ENCODE data around the gene LDHA.

LDHA gene

DNA sequence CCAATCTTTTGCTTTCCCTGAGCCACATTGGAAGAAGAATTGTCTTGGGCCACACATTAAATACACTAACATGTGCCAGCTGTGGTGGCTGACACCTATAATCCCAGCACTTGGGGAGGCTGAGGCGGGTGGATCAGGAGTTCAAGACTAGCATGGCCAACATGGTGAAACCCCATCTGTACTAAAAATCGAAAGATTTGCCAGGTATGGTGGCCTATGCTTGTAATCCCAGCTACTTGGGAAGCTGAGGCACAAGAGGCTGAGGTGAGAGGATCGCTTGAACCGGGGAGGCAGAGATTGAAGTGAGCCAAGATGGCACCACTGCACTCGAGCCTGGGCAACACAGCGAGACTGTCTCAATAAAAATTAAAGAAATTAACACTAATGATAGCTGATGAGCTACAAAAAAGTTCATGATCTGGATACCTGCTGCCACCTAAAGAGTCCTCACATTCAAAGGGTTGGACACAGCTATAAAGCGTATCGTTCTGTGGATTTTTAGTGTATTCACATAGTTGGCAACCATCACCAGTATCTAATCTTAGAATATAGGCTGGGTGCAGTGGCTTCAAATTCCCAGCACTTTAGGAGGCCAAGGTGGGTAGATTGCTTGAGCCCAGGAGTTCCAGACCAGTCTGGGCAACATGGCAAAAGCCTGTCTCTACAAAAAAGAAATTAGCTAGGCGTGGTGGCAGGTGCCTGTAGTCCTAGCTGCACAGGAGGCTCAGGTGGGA is 14.4 kb downstream of the LDHA start:
- DNase-seq: no peak
- no peak overlapping the region for H3K4me3 Mint-ChIP-seq
- CTCF ChIA-PET: no interaction called here
- H3K27ac Mint-ChIP-seq: peak overlapping the region; percentile 52
- peaks cover 12% of the 10 kb centered on the region for H3K27me3 Mint-ChIP-seq
- peaks cover 33% of the 10 kb centered on the region for H3K36me3 Mint-ChIP-seq
- peaks cover 22% of the 10 kb centered on the region for H3K4me1 Mint-ChIP-seq
- no peaks in the 10 kb centered on the region for H3K9me3 Mint-ChIP-seq

DNA sequence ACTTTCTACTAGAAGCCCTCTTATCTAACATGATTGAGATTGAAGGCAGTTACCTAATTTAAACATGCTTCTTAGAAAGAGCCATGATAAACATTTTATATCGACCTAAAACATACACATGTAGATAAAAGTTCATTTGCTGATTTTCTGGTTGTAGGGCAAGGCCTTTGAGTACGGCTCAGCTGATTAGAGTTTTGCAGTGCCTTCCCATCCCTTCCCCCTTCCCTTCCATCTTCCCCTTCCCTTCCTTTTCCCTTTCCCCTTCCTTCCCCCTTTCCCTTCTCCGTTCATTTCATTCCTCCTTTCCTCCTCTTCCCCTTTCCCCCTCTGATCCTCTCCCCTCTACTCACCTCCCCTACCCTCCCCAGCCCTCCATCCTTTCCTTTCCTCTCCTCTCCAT is 22.1 kb downstream of the LDHA start:
- no peak overlapping the region for H3K27ac Mint-ChIP-seq
- CTCF ChIA-PET: interaction anchor here (0.9 kb wide), 1 partner anchor 173 kb away, joined by 3 read pairs; no protein-coding TSS in a partner anchor

DNA sequence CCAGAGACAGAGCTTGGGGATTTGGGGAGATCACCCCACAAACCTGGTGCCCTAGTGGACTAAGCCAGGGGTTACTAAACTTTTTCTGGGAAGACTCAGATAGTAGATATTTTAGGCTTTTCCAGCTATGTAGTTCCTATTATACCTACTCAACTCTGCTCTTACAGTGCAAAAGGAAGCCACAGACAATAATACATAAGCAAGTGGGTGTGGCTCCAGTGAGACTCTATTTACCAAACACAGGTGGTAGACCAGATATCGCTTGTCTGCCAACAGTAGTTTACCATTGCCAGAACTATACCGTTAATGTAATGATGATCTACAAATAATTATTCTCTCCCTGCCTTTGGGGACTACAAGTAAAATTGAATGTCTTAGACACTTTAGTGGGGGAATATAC is 24.7 kb downstream of the LDHA start:
- Mint-ChIP-seq H3K4me1 (peaks cover 5% of the 10 kb centered on the region), H3K4me3 (no peak overlapping the region), H3K9me3 (no peaks in the 10 kb centered on the region), H3K27me3 (no peaks in the 10 kb centered on the region), H3K27ac (no peak overlapping the region), H3K36me3 (no peaks in the 10 kb centered on the region)
- no peak for DNase-seq
- CTCF ChIA-PET: interaction anchor here (0.6 kb wide), 1 partner anchor 15 kb away, joined by 3 read pairs; no protein-coding TSS in a partner anchor

More for the DNA sequence above, 22.1 kb downstream of the LDHA start:
- Mint-ChIP-seq H3K27me3 (peaks cover 12% of the 10 kb centered on the region), H3K36me3 (no peaks in the 10 kb centered on the region), H3K4me3 (no peak overlapping the region), H3K4me1 (peaks cover 14% of the 10 kb centered on the region), H3K9me3 (no peaks in the 10 kb centered on the region)
- no peak for DNase-seq

DNA sequence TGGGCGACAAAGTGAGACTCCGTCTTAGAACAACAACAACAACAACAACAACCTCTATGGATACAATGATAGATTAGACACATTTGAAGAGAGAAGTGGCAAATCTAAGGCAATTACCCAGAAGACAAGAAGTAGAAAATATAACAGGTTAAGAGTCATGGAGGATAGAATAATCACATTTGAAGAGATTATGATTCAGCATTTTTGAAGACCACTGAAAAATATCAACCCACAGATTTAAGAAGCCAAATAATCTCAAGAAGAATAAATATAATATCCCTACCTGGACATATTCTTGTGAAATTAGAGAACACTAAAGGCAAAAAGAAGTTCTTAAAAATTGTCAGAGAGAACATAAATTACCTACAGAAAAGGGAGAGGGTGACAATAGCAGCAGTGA is 25.7 kb downstream of the LDHA start:
- Mint-ChIP-seq H3K27me3 (no peaks in the 10 kb centered on the region), H3K36me3 (no peaks in the 10 kb centered on the region), H3K4me1 (peaks cover 5% of the 10 kb centered on the region), H3K4me3 (no peak overlapping the region), H3K27ac (no peak overlapping the region), H3K9me3 (no peaks in the 10 kb centered on the region)
- CTCF ChIA-PET: no interaction called here
- DNase-seq: no peak

DNA sequence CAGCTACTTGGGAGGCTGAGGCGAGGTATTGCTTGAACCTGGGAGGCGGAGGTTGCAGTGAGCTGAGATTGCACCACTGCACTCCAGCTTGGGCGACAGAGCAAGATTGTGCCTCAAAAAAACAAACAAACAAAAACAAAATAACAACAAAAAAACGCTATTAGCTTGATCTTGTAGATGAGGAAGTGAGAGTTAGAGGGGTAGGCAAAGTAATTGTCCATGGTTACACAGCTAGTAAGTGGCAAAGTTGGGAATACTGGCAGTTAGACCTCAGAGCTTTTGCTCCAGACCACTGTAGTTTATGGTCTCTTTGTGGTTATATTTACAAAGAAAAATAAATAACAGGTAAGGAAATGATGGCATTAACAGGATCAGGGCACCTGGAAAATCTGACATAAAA is 32.9 kb downstream of the LDHA start:
- Mint-ChIP-seq H3K9me3 (peaks cover 6% of the 10 kb centered on the region), H3K4me1 (peaks cover 10% of the 10 kb centered on the region), H3K4me3 (no peak overlapping the region), H3K27ac (no peak overlapping the region), H3K36me3 (peaks cover 4% of the 10 kb centered on the region), H3K27me3 (no peaks in the 10 kb centered on the region)
- DNase-seq: no peak
- CTCF ChIA-PET: no interaction called here

DNA sequence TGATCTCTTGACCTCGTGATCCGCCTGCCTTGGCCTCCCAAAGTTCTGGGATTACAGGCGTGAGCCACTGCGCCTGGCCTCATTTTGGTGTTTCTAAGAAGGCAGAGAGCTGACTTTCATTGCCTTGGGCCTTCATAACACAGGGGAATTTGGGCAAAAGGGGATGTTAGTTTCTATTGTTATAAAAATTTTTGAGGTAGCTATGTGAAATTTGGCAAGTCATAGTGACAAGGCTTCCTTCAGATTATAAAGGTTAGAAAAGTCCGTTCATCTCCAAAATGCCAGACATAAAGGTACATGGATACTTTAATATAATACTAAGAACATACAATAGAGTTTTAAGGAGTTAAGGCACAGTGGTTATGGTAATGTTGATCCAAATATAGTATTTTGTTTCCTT is 35.0 kb downstream of the LDHA start:
- DNase-seq: no peak
- Mint-ChIP-seq H3K4me1 (peaks cover 15% of the 10 kb centered on the region), H3K27me3 (no peaks in the 10 kb centered on the region), H3K4me3 (no peak overlapping the region), H3K27ac (no peak overlapping the region), H3K36me3 (peaks cover 4% of the 10 kb centered on the region), H3K9me3 (peaks cover 21% of the 10 kb centered on the region)
- CTCF ChIA-PET: no interaction called here

DNA sequence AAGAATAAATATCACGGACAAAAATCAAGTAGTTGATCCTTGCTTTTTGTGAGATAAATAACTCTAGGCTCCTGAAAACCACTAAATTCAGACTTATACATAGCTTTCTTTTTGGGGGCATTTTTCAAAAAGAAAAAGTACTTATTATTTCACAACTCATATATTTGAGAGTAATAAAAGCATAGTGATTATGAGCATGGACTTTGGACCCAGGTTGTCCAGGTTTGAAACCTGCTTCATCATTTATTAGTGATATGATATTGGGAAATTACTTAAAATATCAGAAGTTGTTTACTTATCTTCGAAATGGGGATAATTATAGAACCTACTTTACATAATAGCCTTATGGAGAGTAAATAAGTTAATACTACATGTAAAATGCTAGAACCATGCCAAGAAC is 44.3 kb downstream of the LDHA start:
- Mint-ChIP-seq H3K27ac (no peak overlapping the region), H3K36me3 (no peaks in the 10 kb centered on the region), H3K4me3 (no peak overlapping the region), H3K9me3 (peaks cover 9% of the 10 kb centered on the region), H3K27me3 (no peaks in the 10 kb centered on the region), H3K4me1 (no peaks in the 10 kb centered on the region)
- CTCF ChIA-PET: no interaction called here
- DNase-seq: no peak

DNA sequence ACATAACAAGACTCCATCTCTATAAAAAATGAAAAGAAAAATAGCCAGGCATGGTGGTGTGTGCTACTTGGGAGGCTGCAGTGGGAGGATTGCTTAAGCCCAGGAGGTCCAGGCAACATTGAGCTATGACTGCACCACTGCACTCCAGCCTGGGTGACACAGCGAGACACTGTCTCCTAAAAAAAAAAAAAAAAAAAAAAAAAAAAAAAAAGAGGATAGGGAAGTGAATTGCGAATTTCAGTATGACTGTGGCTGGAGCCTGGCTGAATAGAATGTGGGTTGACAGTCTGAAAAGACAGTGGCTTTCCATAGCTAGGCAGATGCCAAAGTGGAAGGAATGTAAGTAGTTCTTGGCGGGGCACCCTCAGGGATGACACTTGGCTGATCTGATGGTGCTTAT is 54.9 kb downstream of the LDHA start:
- CTCF ChIA-PET: no interaction called here
- no peak overlapping the region for H3K4me3 Mint-ChIP-seq
- H3K27ac Mint-ChIP-seq: no peak overlapping the region
- no peaks in the 10 kb centered on the region for H3K9me3 Mint-ChIP-seq
- DNase-seq: no peak
- no peaks in the 10 kb centered on the region for H3K4me1 Mint-ChIP-seq
- H3K27me3 Mint-ChIP-seq: peaks cover 25% of the 10 kb centered on the region
- H3K36me3 Mint-ChIP-seq: no peaks in the 10 kb centered on the region

DNA sequence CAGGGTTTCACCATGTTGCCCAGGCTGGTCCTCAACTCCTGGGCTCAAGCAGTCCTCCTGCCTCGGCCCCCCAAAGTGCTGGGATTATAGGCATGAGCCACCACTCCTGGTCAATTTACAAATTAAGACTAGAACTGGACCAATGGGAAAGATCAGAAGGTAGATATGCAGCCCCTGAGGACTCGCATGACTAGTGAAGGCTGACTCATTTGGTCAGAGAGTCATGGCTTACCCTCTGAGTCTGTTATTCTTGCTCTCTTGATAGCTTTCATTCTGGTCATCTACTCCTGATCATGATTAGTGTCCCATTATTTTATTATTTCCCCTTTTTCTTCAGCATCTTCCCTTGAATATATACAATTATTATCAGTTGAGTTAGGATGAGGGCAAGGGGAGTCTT is 58.6 kb downstream of the LDHA start:
- H3K9me3 Mint-ChIP-seq: no peaks in the 10 kb centered on the region
- no peak overlapping the region for H3K4me3 Mint-ChIP-seq
- CTCF ChIA-PET: no interaction called here
- H3K4me1 Mint-ChIP-seq: peaks cover 4% of the 10 kb centered on the region
- no peaks in the 10 kb centered on the region for H3K36me3 Mint-ChIP-seq
- no peak for DNase-seq
- no peak overlapping the region for H3K27ac Mint-ChIP-seq
- peaks cover 36% of the 10 kb centered on the region for H3K27me3 Mint-ChIP-seq

DNA sequence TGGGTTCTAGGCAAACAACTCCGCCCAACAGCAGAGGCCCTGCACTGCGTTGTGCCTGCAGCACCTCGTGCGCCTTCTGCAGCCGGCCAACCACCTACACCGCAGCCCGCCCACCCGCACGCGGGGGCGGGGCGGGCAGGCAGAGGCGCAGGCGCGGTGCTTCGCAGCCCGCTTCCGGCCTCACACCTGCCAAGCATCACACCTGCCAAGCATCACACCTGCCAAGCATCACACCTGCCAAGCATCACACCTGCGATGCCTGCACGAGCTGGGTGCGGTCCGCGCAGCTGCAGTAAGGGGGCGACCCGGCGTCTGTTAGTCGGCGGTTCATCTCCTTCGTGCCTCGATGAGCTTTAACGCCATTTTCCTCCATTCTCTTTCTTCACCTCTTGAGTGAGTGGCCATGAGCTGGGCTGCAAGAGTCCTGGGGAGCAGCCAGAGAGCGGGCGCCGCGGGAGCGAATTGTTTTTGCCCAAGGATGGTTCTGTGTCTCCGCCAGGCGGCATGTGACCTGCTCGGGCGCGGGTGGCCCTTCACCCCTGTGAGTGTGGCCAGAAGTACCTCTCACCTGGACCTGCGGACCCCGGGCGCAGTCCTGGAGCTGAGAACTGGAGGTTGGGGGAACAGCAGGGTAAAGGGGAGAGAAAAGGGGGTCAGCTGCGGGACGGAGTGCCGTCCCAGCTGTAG is 61.5 kb downstream of the LDHA start, which contains the start of gene LDHAL6A:
TSS of gene LDHAL6A (plus strand) at position 171 of the 687 bp plus-strand sequence. CDS start 825 bp downstream, outside the sequence.
- Mint-ChIP-seq H3K27ac (no peak within 1 kb of the TSS), H3K4me1 (peaks cover 4% of the 10 kb centered on the region), H3K36me3 (no peaks in the 10 kb centered on the region), H3K9me3 (no peaks in the 10 kb centered on the region), H3K4me3 (no peak within 1 kb of the TSS), H3K27me3 (peaks cover 18% of the 10 kb centered on the region)
- CTCF ChIA-PET: interaction anchor here (1.2 kb wide), 1 partner anchor 195 kb away, joined by 3 read pairs; no protein-coding TSS in a partner anchor
- peak; percentile 25 for DNase-seq

DNA sequence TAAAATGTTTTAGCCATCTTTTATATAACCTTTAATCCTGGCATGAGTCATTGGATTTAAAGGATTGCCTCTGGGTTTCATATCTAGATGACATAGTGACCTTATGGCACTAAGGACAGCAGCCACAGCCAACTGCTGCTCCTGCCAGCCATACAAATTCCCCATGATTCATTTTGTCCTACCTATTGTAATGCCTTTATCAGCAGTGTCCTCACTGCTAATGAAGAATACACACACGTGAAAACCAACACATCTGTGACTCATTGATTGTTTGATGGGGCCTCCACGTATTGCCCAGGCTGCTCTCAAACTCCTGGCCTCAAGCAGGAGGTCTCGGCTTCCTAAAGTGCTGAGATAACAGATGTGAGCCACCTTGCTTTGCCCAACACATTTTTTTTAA is 63.1 kb downstream of the LDHA start:
- Mint-ChIP-seq H3K9me3 (no peaks in the 10 kb centered on the region), H3K4me1 (peaks cover 4% of the 10 kb centered on the region), H3K36me3 (no peaks in the 10 kb centered on the region), H3K27ac (no peak overlapping the region), H3K27me3 (peaks cover 15% of the 10 kb centered on the region), H3K4me3 (no peak overlapping the region)
- no peak for DNase-seq
- CTCF ChIA-PET: interaction anchor here (1.0 kb wide), 1 partner anchor 265 kb away, joined by 3 read pairs; no protein-coding TSS in a partner anchor

All from activated naive CD4-positive, alpha-beta T cell treated with anti-CD3 and anti-CD28 coated beads, Interleukin-2, amount 10 ng/mL, durations not matched to agents 7 days and 5 days (primary cell).